Neural cell (in vitro differentiated cells): ENCODE measurements around the gene CDCP1. TPM values are rescaled to one million over a fixed set of nuclear protein-coding genes. Genes with fewer than 3 reads are reported as not detected.
"Not testable (repeated sequence)": the region's sequence is repeated elsewhere in the genome, so short reads cannot be mapped to it uniquely, and the experiment has no call there.

Source experiments
- H2AFZ ChIP-seq: fragments of 200-600, 300-800 bp; sonication (generic), shearing (Covaris generic); 2 replicates; pipeline ENCODE4 v1.6.0; 2014; ENCODE audit warnings: low read depth, mild to moderate bottlenecking, antibody characterized with exemption, low read length, moderate library complexity
- H3F3A ChIP-seq: fragments of 200-600 bp; shearing (Covaris generic); 2 replicates; pipeline ENCODE4 v1.6.1; 2016; ENCODE audit warnings: mild to moderate bottlenecking, moderate library complexity, mixed read lengths, antibody characterized with exemption, low read length; ENCODE audit not compliant: insufficient read depth, poor library complexity, severe bottlenecking
- H3K27ac ChIP-seq: fragments of 200-600, 300-800 bp; sonication (generic), shearing (Covaris generic); 2 replicates; pipeline ENCODE4 v1.5.1; 2014; ENCODE audit warnings: mild to moderate bottlenecking, low read length, moderate library complexity
- H3K27me3 ChIP-seq: fragments of 300-800, 200-600 bp; sonication (generic), shearing (Covaris generic); 2 replicates; pipeline ENCODE4 v1.6.0; 2014; ENCODE audit warnings: mild to moderate bottlenecking, low read depth, low read length, moderate library complexity; ENCODE audit not compliant: insufficient read depth
- H3K36me3 ChIP-seq: fragments of 300-800, 200-600 bp; sonication (generic), shearing (Covaris generic); 2 replicates; pipeline ENCODE4 v1.5.1; 2014; ENCODE audit warnings: mild to moderate bottlenecking, antibody characterized with exemption, low read length, moderate library complexity; ENCODE audit not compliant: insufficient read depth
- H3K4me2 ChIP-seq: fragments of 300-800, 200-600 bp; sonication (generic), shearing (Covaris generic); 2 replicates; pipeline ENCODE4 v1.6.0; 2014; ENCODE audit warnings: mild to moderate bottlenecking, low read length
- H3K4me3 ChIP-seq: fragments of 300-800, 200-600 bp; sonication (generic), shearing (Covaris generic); 2 replicates; pipeline ENCODE4 v1.5.1; 2014; ENCODE audit warnings: mild to moderate bottlenecking, low read length, moderate library complexity
- H3K79me2 ChIP-seq: fragments of 200-600 bp; shearing (Covaris generic); replicated peaks from 2 replicates; pipeline ENCODE4 v1.6.0; 2014; ENCODE audit warnings: mild to moderate bottlenecking, low read length, moderate library complexity; ENCODE audit not compliant: insufficient read depth
- H3K9ac ChIP-seq: fragments of 300-800, 200-600 bp; sonication (generic), shearing (Covaris generic); 2 replicates; pipeline ENCODE4 v1.6.1; 2016; ENCODE audit warnings: mild to moderate bottlenecking, low read length, mixed read lengths
- H3K9me2 ChIP-seq: fragments of 200-600 bp; shearing (Covaris generic); 2 replicates; pipeline ENCODE4 v1.6.1; 2016; ENCODE audit warnings: mild to moderate bottlenecking, low read length, mixed read lengths; ENCODE audit not compliant: insufficient read depth
- H3K9me3 ChIP-seq: fragments of 200-600, 300-800 bp; sonication (generic), shearing (Covaris generic); 2 replicates; pipeline ENCODE4 v1.6.1; 2016; ENCODE audit warnings: mild to moderate bottlenecking, mixed run types, low read length, moderate library complexity, mixed read lengths
- H4K20me1 ChIP-seq: fragments of 200-600 bp; shearing (Covaris generic); 2 replicates; pipeline ENCODE4 v1.6.1; 2016; ENCODE audit warnings: mild to moderate bottlenecking, mixed run types; ENCODE audit not compliant: insufficient read depth
- CTCF ChIP-seq: fragments of 450-650 bp; IDR thresholded peaks from 2 replicates; pipeline ENCODE4 v1.5.1; 2014; ENCODE audit warnings: antibody characterized with exemption, mild to moderate bottlenecking, moderate library complexity; ENCODE audit not compliant: poor library complexity, severe bottlenecking
- EP300 ChIP-seq: fragments of 450-650 bp; conservative IDR thresholded peaks from 2 replicates; pipeline ENCODE4 v1.6.1; 2014; ENCODE audit warnings: antibody characterized with exemption, mild to moderate bottlenecking, moderate library complexity; ENCODE audit not compliant: poor library complexity, severe bottlenecking
- EZH2 ChIP-seq: fragments of 200-600, 300-800 bp; shearing (Covaris generic), sonication (generic); IDR thresholded peaks from 2 replicates; pipeline ENCODE4 v1.6.1; 2014; ENCODE audit warnings: antibody characterized with exemption, low read length, borderline replicate concordance, mild to moderate bottlenecking; ENCODE audit not compliant: insufficient read depth, poor library complexity, severe bottlenecking
- MXI1 ChIP-seq: fragments of 450-650 bp; conservative IDR thresholded peaks from 2 replicates; pipeline ENCODE4 v1.6.1; 2014; ENCODE audit warnings: antibody characterized with exemption, mild to moderate bottlenecking; ENCODE audit not compliant: poor library complexity, severe bottlenecking
- POLR2AphosphoS5 ChIP-seq: IDR thresholded peaks from 2 replicates; pipeline ENCODE4 v1.6.1; 2012
- RAD21 ChIP-seq: fragments of 450-650 bp; conservative IDR thresholded peaks from 2 replicates; pipeline ENCODE4 v1.6.1; 2014; ENCODE audit warnings: antibody characterized with exemption, mild to moderate bottlenecking, moderate library complexity
- REST ChIP-seq: IDR thresholded peaks from 2 replicates; pipeline ENCODE4 v1.6.1; 2012; ENCODE audit warnings: borderline replicate concordance
- SMC3 ChIP-seq: fragments of 450-650 bp; conservative IDR thresholded peaks from 2 replicates; pipeline ENCODE4 v1.6.1; 2014; ENCODE audit warnings: antibody characterized with exemption, mild to moderate bottlenecking, moderate library complexity; ENCODE audit not compliant: poor library complexity
- TAF1 ChIP-seq: IDR thresholded peaks from 2 replicates; pipeline ENCODE4 v1.6.1; 2012; ENCODE audit warnings: low read depth
- polyA plus RNA-seq: library from polyadenylated mRNA; depleted of rRNA; stranded (reverse); fragments of >200 nt; gene quantifications from 2 replicates; pipeline ENCODE4 v1.2.3, GENCODE V29; 2014

The CDCP1 gene
- polyA plus RNA-seq, 1 donor from 2014 or later: not detected

DNA sequence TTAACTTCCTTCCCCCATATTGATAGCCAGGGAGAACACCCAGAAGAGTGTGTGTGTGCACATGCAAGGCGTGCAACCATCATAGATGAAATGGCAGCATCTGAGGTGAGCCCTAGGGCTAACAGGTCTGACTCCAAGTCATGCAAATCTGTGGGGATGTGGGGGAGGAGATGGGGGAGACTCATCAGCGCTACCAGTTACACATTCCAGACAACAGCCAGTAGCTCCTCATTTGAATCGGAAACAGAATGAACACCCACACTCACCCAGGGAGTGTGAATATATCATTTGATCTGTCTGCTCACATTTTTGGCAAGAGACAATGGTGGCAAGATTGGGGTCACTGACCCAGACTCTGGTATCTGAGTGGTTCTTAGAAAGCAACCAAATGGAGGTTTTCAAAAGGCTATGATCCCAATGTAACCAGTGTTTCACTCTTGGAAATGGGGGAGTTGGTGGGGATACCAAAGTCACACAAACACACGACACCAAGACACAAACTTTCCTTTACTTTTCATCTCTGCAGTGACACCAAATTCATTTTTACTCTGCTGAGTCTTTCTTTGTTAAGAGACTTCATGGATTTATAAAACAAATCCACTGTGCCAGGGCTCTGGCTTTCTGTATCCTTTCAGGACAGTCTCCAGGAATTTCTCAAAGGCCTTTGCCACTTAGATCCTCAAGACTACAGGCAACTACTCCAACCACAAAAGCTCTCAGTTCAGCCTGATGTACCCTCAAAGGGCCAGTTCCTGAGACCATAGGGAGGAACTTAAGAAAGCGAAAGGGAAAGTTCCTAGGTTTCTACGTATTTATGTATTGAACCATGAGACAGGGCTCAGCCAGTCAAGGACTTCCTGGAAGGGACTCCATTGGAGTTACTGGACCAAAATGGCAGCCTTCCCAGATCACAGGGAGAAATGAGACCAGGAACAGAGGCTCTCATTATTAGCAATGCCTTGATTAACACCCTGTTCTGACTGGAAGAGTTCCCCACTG, 2.2 kb downstream of the CDCP1 start:
- no peak overlapping the region for H3K4me2 ChIP-seq
- H3K9me2 ChIP-seq: no peaks in the 10 kb centered on the region
- no peaks in the 10 kb centered on the region for H3F3A ChIP-seq
- no peaks in the 10 kb centered on the region for H3K79me2 ChIP-seq
- no peak for TF ChIP-seq EZH2
- TF ChIP-seq CTCF: no peak
- TF ChIP-seq SMC3: no peak
- TF ChIP-seq POLR2AphosphoS5: no peak
- no peak for TF ChIP-seq RAD21
- TF ChIP-seq TAF1: no peak
- no peak for TF ChIP-seq EP300
- TF ChIP-seq REST: no peak
- TF ChIP-seq MXI1: no peak
- peaks cover 55% of the 10 kb centered on the region for H3K27me3 ChIP-seq
- no peaks in the 10 kb centered on the region for H4K20me1 ChIP-seq
- H3K4me3 ChIP-seq: no peak overlapping the region
- H3K9ac ChIP-seq: no peak overlapping the region
- no peak overlapping the region for H2AFZ ChIP-seq
- H3K27ac ChIP-seq: no peak overlapping the region
- no peaks in the 10 kb centered on the region for H3K9me3 ChIP-seq
- H3K36me3 ChIP-seq: no peaks in the 10 kb centered on the region

DNA sequence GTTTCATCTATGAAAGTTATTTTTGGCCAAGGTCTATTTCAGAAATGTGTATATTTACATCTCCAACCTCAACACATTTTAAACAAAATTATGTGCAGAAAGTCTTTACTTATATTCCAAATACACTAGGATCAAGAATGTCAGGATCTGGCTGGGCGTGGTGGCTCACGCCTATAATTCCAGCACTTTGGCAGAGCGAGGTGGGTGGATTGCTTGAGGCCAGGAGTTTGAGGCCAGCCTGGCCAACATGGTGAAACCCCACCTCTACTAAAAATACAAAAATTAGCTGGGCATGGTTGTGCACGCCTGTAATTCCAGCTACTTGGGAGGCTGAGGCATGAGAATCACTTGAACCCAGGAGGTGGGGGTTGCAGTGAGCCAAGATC, 5.4 kb downstream of the CDCP1 start:
- H3K4me3 ChIP-seq, H3K9ac ChIP-seq, H4K20me1 ChIP-seq, H3K9me3 ChIP-seq, H3K4me2 ChIP-seq, H3K9me2 ChIP-seq, H3K79me2 ChIP-seq, H3F3A ChIP-seq, H3K27ac ChIP-seq, H2AFZ ChIP-seq, H3K36me3 ChIP-seq: not testable (repeated sequence)
- H3K27me3 ChIP-seq: peaks cover 26% of the 10 kb centered on the region
